OCI-LY3 (cell line): Measurements from ENCODE around the gene DNAJC2.

Source experiments
- EZH2phosphoT487 ChIP-seq: fragments of 200-600 bp; shearing (Covaris generic); IDR thresholded peaks from 2 replicates; pipeline ENCODE4 v1.6.1; 2018; ENCODE audit warnings: antibody characterized with exemption, mixed run types, low read depth
- TF ChIP-seq, protein P1 (sequence below): fragments of 200-600, 300-600 bp; sonication (generic); IDR thresholded peaks from 2 replicates; pipeline ENCODE4 v1.5.1; 2014; ENCODE audit warnings: antibody characterized with exemption, low read length, low read depth

DNA sequence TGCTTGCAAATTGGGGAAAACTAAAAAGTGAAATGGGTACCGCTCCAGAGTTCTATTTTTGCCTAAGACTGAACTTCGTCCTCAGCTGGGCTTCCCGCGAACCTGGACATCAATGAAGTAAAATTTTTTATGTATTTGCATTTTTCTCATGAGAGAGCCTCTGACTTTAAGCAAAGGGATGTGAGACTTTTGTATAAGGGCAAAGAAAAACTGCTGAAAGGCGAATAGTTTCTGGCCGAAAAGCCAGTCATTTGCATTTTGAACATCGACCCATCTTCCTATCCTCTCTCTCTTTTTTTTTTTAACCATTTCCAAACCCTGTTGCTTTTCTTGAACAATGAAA lies 46.8 kb downstream of the DNAJC2 start:
- TF ChIP-seq, protein P1, sequence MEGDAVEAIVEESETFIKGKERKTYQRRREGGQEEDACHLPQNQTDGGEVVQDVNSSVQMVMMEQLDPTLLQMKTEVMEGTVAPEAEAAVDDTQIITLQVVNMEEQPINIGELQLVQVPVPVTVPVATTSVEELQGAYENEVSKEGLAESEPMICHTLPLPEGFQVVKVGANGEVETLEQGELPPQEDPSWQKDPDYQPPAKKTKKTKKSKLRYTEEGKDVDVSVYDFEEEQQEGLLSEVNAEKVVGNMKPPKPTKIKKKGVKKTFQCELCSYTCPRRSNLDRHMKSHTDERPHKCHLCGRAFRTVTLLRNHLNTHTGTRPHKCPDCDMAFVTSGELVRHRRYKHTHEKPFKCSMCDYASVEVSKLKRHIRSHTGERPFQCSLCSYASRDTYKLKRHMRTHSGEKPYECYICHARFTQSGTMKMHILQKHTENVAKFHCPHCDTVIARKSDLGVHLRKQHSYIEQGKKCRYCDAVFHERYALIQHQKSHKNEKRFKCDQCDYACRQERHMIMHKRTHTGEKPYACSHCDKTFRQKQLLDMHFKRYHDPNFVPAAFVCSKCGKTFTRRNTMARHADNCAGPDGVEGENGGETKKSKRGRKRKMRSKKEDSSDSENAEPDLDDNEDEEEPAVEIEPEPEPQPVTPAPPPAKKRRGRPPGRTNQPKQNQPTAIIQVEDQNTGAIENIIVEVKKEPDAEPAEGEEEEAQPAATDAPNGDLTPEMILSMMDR: no peak
- TF ChIP-seq EZH2phosphoT487: no peak
